Gastroesophageal sphincter (tissue), 4 donors: ENCODE results near the gene PYCARD. TPM values are rescaled to one million over a fixed set of nuclear protein-coding genes. Genes with fewer than 3 reads are reported as not detected.
A peak's percentile ranks its signal among the peaks of the same experiment; 100 is the strongest.

Experiments
- ATAC-seq: fragments of 150-250 bp; one replicate; pipeline ENCODE4 v1.9.1; 2016; ENCODE audit warnings: mild to moderate bottlenecking, moderate library complexity
- H3K27ac ChIP-seq, 4 donors: fragments of 200-600 bp; sonication (generic) in 3 of 4; 1 replicate in 3 of 4; 2 replicates in 1 of 4; pipeline ENCODE4 v1.5.1; 2016 to 2019
- H3K27me3 ChIP-seq: fragments of 200-600 bp; sonication (generic); one replicate; pipeline ENCODE4 v1.5.1; 2019
- H3K36me3 ChIP-seq, 2 donors: fragments of 200-600 bp; sonication (generic); one replicate each; pipeline ENCODE4 v1.5.1; 2019; ENCODE audit warnings: control low read depth in 1 of 2
- H3K4me1 ChIP-seq, 3 donors: fragments of 200-600 bp; sonication (generic); 1 replicate in 2 of 3; 2 replicates in 1 of 3; pipeline ENCODE4 v1.5.1; 2016 to 2019; ENCODE audit warnings: control low read depth in 2 of 3
- H3K4me3 ChIP-seq, 2 donors: fragments of 200-600 bp; sonication (generic); one replicate each; pipeline ENCODE4 v1.5.1; 2019; ENCODE audit warnings: mild to moderate bottlenecking in 1 of 2, moderate library complexity in 1 of 2
- H3K9me3 ChIP-seq, 3 donors: fragments of 200-600 bp; sonication (generic); one replicate each; pipeline ENCODE4 v1.5.1; 2017 to 2019; ENCODE audit warnings: control low read depth in 2 of 3
- CTCF ChIP-seq, 4 experiments: fragments of 200-600 bp in 2 of 4; fragments of 450-650 bp in 2 of 4; sonication (generic) in 1 of 4; IDR thresholded peaks; one replicate each; pipeline ENCODE4 v1.5.1; 2017 to 2019; ENCODE audit warnings: antibody characterized with exemption in 4 of 4, mild to moderate bottlenecking in 2 of 4, moderate library complexity in 2 of 4
- EP300 ChIP-seq: sonication (generic); formaldehyde crosslinking; IDR thresholded peaks from one replicate; pipeline ENCODE4 v1.6.1; 2017; ENCODE audit warnings: antibody characterized with exemption, mild to moderate bottlenecking
- POLR2A ChIP-seq, 2 donors: fragments of 450-650 bp; IDR thresholded peaks; one replicate each; pipeline ENCODE4 v1.6.1; 2017; ENCODE audit warnings: antibody characterized with exemption in 2 of 2, mild to moderate bottlenecking in 2 of 2, moderate library complexity in 1 of 2
- POLR2AphosphoS5 ChIP-seq: sonication (generic); formaldehyde crosslinking; IDR thresholded peaks from one replicate; pipeline ENCODE4 v1.6.1; 2017; ENCODE audit warnings: antibody characterized with exemption
- WGBS, 2 donors: methylation state at CpG; one replicate each; pipeline ENCODE4 v1.1.5; 2018; ENCODE audit warnings: low coverage in 1 of 2; 5-methylcytosine and 5-hydroxymethylcytosine counted together
- total RNA-seq, 4 donors: library from RNA; depleted of rRNA; stranded (reverse); fragments of >200 nt; gene quantifications; one replicate each; pipeline ENCODE4 v1.1.0, GENCODE V29; 2016

Gene PYCARD
- total RNA-seq, 4 donors from 2014 or later, result 3.9 to 21.8 (median 11.3) TPM

DNA sequence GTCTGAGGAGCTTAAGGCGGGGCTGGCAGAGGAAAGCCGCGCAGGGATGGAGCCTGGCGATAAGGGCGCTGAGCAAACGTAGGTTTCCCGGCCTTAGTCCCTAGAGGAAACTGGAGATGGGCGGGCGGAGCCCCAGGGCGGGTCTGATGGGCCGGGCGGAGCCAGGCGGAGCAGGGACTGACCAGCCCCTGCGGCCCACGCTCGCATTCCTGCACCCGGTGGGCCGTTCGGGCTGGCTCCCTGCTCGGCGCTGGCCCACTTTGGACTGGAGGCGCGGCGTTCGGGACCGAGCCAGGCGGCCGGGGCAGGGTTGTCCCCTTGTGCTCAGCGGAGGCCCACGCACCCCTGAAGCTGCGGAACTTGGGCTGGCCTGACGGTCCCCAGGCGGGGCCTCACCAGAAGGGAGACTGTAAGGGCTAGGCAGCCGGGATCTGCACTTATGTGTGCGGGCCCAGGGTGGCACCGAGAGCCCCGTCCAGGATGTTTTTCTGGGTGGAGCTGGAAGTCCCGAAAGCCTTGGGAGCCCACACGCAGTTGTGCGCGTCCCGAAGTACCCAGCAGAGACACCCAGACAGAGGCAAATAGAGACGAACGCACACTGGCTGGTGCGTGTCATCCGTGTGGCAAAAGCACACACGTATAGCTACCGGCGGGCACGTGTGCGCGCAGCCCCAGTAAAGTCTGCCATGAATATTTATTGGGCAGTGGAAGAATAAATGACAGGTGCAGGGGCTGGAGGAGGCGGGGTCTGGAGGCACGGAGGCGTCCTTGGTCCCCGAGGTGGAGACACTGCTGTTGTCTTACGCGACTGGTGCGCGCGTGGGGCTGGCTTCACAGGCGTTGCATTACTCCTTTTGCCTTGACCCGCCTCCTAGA, 13.0 kb upstream of the PYCARD start:
- peak; percentile 84 for ATAC-seq
- Histone ChIP-seq H3K27me3 (peaks cover 75% of the 10 kb centered on the region), H3K36me3 (no peaks in the 10 kb centered on the region), H3K9me3 (no peaks in the 10 kb centered on the region), H3K4me1 (peaks cover 0 to 29% (median 24%) of the 10 kb centered on the region in 3 donors), H3K4me3 (peak overlapping the region; percentile 19 to 54), H3K27ac (peak overlapping the region in 1 of 4 donors; percentile 10)
- WGBS, 2 donors, result 0% methylated on average over 10 to 19 of the region's 63 CpGs
- TF ChIP-seq EP300 (no peak), POLR2AphosphoS5 (peak; percentile 16)

DNA sequence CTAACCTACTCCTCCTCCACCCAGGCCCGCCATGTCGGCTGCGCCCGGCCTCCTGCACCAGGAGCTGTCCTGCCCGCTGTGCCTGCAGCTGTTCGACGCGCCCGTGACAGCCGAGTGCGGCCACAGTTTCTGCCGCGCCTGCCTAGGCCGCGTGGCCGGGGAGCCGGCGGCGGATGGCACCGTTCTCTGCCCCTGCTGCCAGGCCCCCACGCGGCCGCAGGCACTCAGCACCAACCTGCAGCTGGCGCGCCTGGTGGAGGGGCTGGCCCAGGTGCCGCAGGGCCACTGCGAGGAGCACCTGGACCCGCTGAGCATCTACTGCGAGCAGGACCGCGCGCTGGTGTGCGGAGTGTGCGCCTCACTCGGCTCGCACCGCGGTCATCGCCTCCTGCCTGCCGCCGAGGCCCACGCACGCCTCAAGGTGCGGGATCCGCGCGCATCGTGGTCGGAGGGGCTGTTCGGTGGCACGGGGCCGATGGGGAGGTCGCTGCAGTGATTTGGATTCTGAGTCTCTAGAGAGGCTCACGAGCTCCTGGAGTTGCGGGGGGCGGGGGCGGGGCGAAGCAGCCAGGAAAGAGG, 12.2 kb upstream of the PYCARD start:
- H3K4me1 ChIP-seq, result peaks cover 0 to 29% (median 24%) of the 10 kb centered on the region in 3 donors
- ATAC-seq, result no peak
- H3K36me3 ChIP-seq, result no peaks in the 10 kb centered on the region
- peak overlapping the region; percentile 19 to 54 for H3K4me3 ChIP-seq
- TF ChIP-seq POLR2A (IDR thresholded peaks at IDR 0.05), result no peak
- no peak for TF ChIP-seq POLR2AphosphoS5
- TF ChIP-seq EP300, result no peak
- TF ChIP-seq CTCF (IDR thresholded peaks at IDR 0.05), result no peak
- H3K27me3 ChIP-seq, result peaks cover 74% of the 10 kb centered on the region
- H3K27ac ChIP-seq, result peak overlapping the region in 1 of 4 donors; percentile 10
- WGBS, 2 donors, result 0% methylated on average over 1 of the region's 58 CpGs; no CpG with 5 or more reads in 1 of the 2 donors
- no peaks in the 10 kb centered on the region for H3K9me3 ChIP-seq

DNA sequence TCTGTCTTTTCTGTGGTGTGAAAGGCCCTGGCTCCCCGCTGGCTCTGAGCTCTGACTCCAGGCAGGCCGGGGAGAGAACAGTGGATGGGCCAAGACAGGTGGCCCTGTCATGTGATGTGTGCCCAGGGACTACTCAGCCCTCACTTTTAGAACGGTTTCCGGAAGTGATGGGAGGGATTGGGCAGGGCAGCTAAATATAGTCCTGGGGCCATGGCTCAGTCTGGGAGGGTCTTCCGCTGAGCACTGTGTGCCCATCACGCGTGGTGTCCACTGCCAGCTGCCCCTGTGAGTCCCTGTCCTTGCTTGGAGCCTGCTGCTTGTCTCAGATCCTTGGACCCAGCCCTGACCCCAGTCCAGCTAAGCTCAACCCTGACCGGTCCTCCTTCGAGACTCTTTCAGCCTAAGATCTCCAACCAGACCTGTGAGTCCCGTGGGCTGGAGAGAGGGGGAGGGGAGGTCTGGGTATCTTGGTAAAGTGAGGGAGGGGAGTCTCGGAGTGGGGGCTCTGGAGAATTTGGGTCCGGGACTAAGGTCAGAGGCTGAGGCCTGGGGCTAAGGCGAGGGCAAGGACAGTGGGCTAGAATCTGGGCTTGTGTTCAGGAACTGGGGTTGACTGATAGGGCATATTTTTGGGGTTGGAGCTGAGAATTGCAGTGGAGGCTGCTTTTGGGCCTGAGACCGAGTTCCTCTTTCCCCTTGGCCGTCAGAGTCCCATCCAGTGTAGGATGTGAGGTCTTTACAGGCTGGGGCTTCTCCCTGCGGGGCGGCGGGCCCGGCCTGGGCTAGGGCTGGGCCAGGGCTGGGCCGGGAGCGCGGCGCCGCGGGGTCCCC, 11.5 kb upstream of the PYCARD start, which contains the start of gene TRIM72:
Gene TRIM72 (plus strand): TSS at position 243 of the 831 bp plus-strand sequence. CDS start 620 bp downstream, outside the sequence.
- Histone ChIP-seq H3K4me3 (peak within 1 kb of the TSS in 1 of 2 donors; percentile 54), H3K27me3 (peaks cover 74% of the 10 kb centered on the region), H3K36me3 (no peaks in the 10 kb centered on the region), H3K27ac (peak within 1 kb of the TSS in 1 of 4 donors; percentile 10), H3K4me1 (peaks cover 0 to 29% (median 24%) of the 10 kb centered on the region in 3 donors), H3K9me3 (no peaks in the 10 kb centered on the region)
- no peak for TF ChIP-seq EP300
- TF ChIP-seq POLR2A (IDR thresholded peaks at IDR 0.05), result no peak
- no peak for TF ChIP-seq CTCF (IDR thresholded peaks at IDR 0.05)
- TF ChIP-seq POLR2AphosphoS5, result no peak
- no peak for ATAC-seq
- 80% methylated on average over 2 of the region's 25 CpGs; no CpG with 5 or more reads in 1 of the 2 donors for WGBS, 2 donors

GRCh38 chr16:31213342-31213741, 10.8 kb upstream of the PYCARD start:
- H3K27ac ChIP-seq, result no peak overlapping the region
- H3K4me3 ChIP-seq, result no peak overlapping the region
- H3K27me3 ChIP-seq, result peaks cover 74% of the 10 kb centered on the region
- peaks cover 0 to 29% (median 24%) of the 10 kb centered on the region in 3 donors for H3K4me1 ChIP-seq
- ATAC-seq, result no peak
- H3K36me3 ChIP-seq, result no peaks in the 10 kb centered on the region
- WGBS, 2 donors, result 100% methylated on average over 1 of the region's 1 CpG
- no peaks in the 10 kb centered on the region for H3K9me3 ChIP-seq
- TF ChIP-seq POLR2A (IDR thresholded peaks at IDR 0.05) (no peak), EP300 (no peak), CTCF (IDR thresholded peaks at IDR 0.05) (no peak), POLR2AphosphoS5 (no peak)

- Histone ChIP-seq H3K27me3 (peaks cover 52% of the 10 kb centered on the region), H3K9me3 (no peaks in the 10 kb centered on the region), H3K36me3 (no peaks in the 10 kb centered on the region), H3K27ac (no peak overlapping the region), H3K4me3 (no peak overlapping the region), H3K4me1 (peaks cover 0 to 19% (median 3%) of the 10 kb centered on the region in 3 donors)
- 41 to 57% methylated on average over 1 to 6 of the region's 6 CpGs for WGBS, 2 donors
- no peak for TF ChIP-seq EP300
- TF ChIP-seq POLR2A (IDR thresholded peaks at IDR 0.05), result no peak
- no peak for TF ChIP-seq CTCF (IDR thresholded peaks at IDR 0.05)
- no peak for TF ChIP-seq POLR2AphosphoS5
- no peak for ATAC-seq
Observed at GRCh38 chr16:31206776-31207175, 4.2 kb upstream of the PYCARD start.
